Esophagus muscularis mucosa (tissue), 4 donors: ENCODE data around the gene TMEM263. TPM values are rescaled to one million over a fixed set of nuclear protein-coding genes. Genes with fewer than 3 reads are reported as not detected.

Experiments
- DNase-seq: peaks from one replicate; pipeline ENCODE4 v3.0.0-alpha.2; 2017; ENCODE audit errors: extremely low spot score
- H3K27ac ChIP-seq, 4 donors: fragments of 200-600 bp; sonication (generic); replicated peaks in 1 of 4; 1 replicate in 3 of 4; 2 replicates in 1 of 4; pipeline ENCODE4 v1.5.1; 2016 to 2019; ENCODE audit warnings: mild to moderate bottlenecking in 1 of 4
- H3K27me3 ChIP-seq, 4 donors: fragments of 200-600 bp; sonication (generic); one replicate each; pipeline versions ENCODE4 v1.5.1 to v1.6.0; 2016 to 2019
- H3K36me3 ChIP-seq, 4 donors: fragments of 200-600 bp; sonication (generic); one replicate each; pipeline ENCODE4 v1.5.1; 2016 to 2019
- H3K4me1 ChIP-seq, 4 donors: fragments of 200-600 bp; sonication (generic); one replicate each; pipeline ENCODE4 v1.5.1; 2016 to 2019
- H3K4me3 ChIP-seq, 4 donors: fragments of 200-600 bp; sonication (generic); 1 replicate in 2 of 4; 2 replicates in 2 of 4; pipeline ENCODE4 v1.5.1; 2016 to 2019; ENCODE audit warnings: mild to moderate bottlenecking in 4 of 4, moderate library complexity in 1 of 4
- H3K9me3 ChIP-seq, 4 donors: fragments of 200-600 bp; sonication (generic); 1 replicate in 3 of 4; 2 replicates in 1 of 4; pipeline ENCODE4 v1.5.1; 2016 to 2019
- EP300 ChIP-seq: sonication (generic); formaldehyde crosslinking; IDR thresholded peaks from one replicate; pipeline ENCODE4 v1.6.1; 2017; ENCODE audit warnings: antibody characterized with exemption
- POLR2A ChIP-seq: fragments of 450-650 bp; IDR thresholded peaks from one replicate; pipeline ENCODE4 v1.6.1; 2017; ENCODE audit warnings: antibody characterized with exemption, moderate library complexity, mild to moderate bottlenecking, low read depth
- POLR2AphosphoS5 ChIP-seq, 2 donors: sonication (generic); formaldehyde crosslinking; IDR thresholded peaks; one replicate each; pipeline ENCODE4 v1.6.1; 2017; ENCODE audit warnings: antibody characterized with exemption in 2 of 2
- WGBS: methylation state at CpG from one replicate; pipeline ENCODE4 v1.1.5; 2018; 5-methylcytosine and 5-hydroxymethylcytosine counted together
- intact Hi-C: fragments of 100-400 bp; cut with DNase I; formaldehyde crosslinking; loops from one replicate; pipeline ENCODE4 v1.15.1; 2023
- total RNA-seq, 4 donors: library from RNA; depleted of rRNA; stranded (reverse); fragments of >200 nt; gene quantifications; one replicate each; pipeline versions ENCODE4 v1.1.0 to v1.2.1, GENCODE V29; 2016
- TF ChIP-seq, protein P1 (sequence below), 3 experiments: fragments of 200-600 bp in 2 of 3; fragments of 450-650 bp in 1 of 3; sonication (generic) in 2 of 3; IDR thresholded peaks; one replicate each; pipeline ENCODE4 v1.5.1; 2017 to 2019; ENCODE audit warnings: antibody characterized with exemption in 3 of 3, mild to moderate bottlenecking in 2 of 3, moderate library complexity in 1 of 3

TMEM263 gene
- total RNA-seq, 4 donors from 2014 or later: 31.1 to 39.9 (median 34.5) TPM

DNA sequence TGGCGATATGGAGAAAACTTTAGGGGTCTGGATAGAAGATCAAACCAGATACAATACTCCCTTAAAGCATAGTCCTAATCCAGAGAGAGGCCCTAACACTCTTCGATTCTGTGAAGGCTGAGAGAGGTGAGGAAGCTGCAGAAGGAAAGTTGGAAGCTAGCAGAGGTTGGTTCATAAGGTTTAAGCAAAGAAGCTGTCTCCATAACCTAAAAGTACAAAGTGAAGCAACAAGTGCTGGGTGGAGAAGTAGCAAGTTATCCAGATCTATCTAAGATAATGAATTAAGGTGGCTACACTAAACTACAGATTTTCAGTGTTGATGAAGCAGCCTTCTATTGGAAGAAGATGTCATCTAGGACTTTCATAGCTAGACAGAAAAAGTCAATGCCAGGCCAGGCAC, 55.8 kb downstream of the TMEM263 start:
- intact Hi-C loops: no loop called here
- H3K36me3 ChIP-seq: no peaks in the 10 kb centered on the region

DNA sequence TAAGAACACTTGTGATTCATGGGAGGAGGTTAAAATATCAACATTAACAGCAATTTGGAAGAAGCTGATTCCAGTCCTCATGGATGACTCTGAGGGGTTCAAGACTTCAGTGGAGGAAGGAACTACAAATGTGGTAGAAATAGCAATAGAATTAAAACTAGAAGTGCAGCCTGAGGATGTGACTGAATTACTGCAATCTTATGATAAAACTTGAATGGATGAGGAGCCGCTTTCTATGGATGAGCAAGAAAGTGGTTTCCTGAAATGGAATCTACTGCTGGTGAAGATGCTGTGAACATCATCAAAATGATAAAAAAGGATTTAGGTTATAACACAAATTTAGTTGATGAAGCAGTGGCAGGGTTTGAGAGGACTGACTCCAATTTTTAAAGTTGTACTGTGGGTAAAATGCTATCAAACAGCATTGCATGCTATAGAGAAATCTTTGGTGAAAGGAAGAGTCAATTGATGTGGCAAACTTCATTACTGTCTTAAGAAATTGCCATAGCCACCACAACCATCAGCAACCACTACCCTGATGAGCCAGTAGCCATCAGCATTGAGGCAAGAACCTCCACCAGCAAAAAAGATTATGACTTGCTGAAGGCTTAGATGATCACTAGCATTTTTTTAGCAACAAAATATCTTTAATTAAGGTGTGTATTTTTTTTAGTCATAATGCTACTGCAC, 57.2 kb downstream of the TMEM263 start:
- no peaks in the 10 kb centered on the region for H3K9me3 ChIP-seq
- TF ChIP-seq POLR2A: no peak
- no peak for TF ChIP-seq EP300
- TF ChIP-seq POLR2AphosphoS5 (IDR thresholded peaks at IDR 0.05): no peak
- TF ChIP-seq, protein P1, sequence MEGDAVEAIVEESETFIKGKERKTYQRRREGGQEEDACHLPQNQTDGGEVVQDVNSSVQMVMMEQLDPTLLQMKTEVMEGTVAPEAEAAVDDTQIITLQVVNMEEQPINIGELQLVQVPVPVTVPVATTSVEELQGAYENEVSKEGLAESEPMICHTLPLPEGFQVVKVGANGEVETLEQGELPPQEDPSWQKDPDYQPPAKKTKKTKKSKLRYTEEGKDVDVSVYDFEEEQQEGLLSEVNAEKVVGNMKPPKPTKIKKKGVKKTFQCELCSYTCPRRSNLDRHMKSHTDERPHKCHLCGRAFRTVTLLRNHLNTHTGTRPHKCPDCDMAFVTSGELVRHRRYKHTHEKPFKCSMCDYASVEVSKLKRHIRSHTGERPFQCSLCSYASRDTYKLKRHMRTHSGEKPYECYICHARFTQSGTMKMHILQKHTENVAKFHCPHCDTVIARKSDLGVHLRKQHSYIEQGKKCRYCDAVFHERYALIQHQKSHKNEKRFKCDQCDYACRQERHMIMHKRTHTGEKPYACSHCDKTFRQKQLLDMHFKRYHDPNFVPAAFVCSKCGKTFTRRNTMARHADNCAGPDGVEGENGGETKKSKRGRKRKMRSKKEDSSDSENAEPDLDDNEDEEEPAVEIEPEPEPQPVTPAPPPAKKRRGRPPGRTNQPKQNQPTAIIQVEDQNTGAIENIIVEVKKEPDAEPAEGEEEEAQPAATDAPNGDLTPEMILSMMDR (IDR thresholded peaks at IDR 0.05): no peak
- peaks cover 0 to 14% (median 3%) of the 10 kb centered on the region in 4 donors for H3K4me1 ChIP-seq
- H3K27me3 ChIP-seq: no peaks in the 10 kb centered on the region
- WGBS: 97% methylated on average over 1 of the region's 1 CpG
- peaks cover 0 to 7% (median 0%) of the 10 kb centered on the region in 4 donors for H3K36me3 ChIP-seq
- no peak for DNase-seq
- no peak overlapping the region for H3K27ac ChIP-seq
- H3K4me3 ChIP-seq: no peak overlapping the region
- intact Hi-C loops: no loop called here

More for the DNA sequence above, 55.8 kb downstream of the TMEM263 start:
- H3K4me3 ChIP-seq: no peak overlapping the region
- no peaks in the 10 kb centered on the region for H3K9me3 ChIP-seq
- DNase-seq: no peak
- 90% methylated on average over 2 of the region's 2 CpGs for WGBS
- peaks cover 0 to 14% (median 3%) of the 10 kb centered on the region in 4 donors for H3K4me1 ChIP-seq
- TF ChIP-seq, protein P1 (IDR thresholded peaks at IDR 0.05): no peak
- TF ChIP-seq EP300 (no peak), POLR2AphosphoS5 (IDR thresholded peaks at IDR 0.05) (no peak), POLR2A (no peak)
- no peaks in the 10 kb centered on the region for H3K27me3 ChIP-seq
- no peak overlapping the region for H3K27ac ChIP-seq

DNA sequence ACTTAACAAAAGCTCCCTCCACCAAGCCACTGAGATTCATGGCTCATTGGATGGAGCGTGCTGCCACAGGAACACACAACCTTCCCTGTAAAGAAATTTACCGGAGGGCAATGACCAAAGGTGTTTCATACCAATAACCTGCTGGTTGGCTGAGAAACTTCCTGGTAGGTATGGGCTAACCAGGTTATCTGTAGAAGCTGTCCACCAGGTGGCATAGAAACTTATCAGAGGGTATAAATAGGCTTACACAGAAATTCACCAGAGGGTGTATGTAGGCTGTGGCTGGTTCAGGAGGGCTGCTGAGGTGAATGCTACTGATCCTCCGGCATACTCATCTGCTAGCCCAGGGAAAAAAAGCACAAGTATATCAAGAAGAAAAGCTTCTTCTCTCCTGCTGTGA, 58.3 kb downstream of the TMEM263 start:
- no peak for TF ChIP-seq POLR2A
- no peak for TF ChIP-seq POLR2AphosphoS5 (IDR thresholded peaks at IDR 0.05)
- TF ChIP-seq EP300: no peak
- TF ChIP-seq, protein P1 (IDR thresholded peaks at IDR 0.05): no peak
- Histone ChIP-seq H3K36me3 (peaks cover 0 to 7% (median 0%) of the 10 kb centered on the region in 4 donors), H3K27me3 (no peaks in the 10 kb centered on the region), H3K9me3 (no peaks in the 10 kb centered on the region), H3K27ac (no peak overlapping the region), H3K4me1 (peaks cover 0 to 14% (median 3%) of the 10 kb centered on the region in 4 donors), H3K4me3 (no peak overlapping the region)
- WGBS: 90% methylated on average over 3 of the region's 3 CpGs
- intact Hi-C loops: no loop called here
- DNase-seq: no peak

DNA sequence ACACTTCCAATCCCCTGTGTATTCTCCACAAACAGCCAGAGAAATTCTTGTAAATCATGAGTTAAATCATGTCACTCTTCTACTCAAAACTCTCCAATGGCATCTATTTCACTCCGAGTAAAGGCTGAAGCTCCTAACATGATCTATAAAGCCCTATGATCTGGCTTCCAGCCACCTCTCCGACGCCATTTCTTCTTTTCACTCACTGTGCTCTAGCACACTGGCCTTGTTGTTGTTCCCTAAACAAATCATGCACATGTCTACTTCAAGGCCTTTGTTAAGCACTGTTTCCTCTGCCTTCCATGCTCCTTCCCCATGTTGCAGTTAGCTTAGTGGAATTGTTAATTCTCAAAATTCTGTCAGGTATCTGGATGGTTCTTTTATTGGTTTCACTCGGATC, 61.3 kb downstream of the TMEM263 start:
- H3K27me3 ChIP-seq: no peaks in the 10 kb centered on the region
- H3K27ac ChIP-seq: no peak overlapping the region
- TF ChIP-seq POLR2AphosphoS5 (IDR thresholded peaks at IDR 0.05): no peak
- no peak for TF ChIP-seq POLR2A
- TF ChIP-seq, protein P1 (IDR thresholded peaks at IDR 0.05): no peak
- no peak for TF ChIP-seq EP300
- DNase-seq: no peak
- intact Hi-C loops: no loop called here
- H3K4me1 ChIP-seq: peaks cover 0 to 7% (median 3%) of the 10 kb centered on the region in 4 donors
- no peaks in the 10 kb centered on the region for H3K9me3 ChIP-seq
- peaks cover 0 to 12% (median 3%) of the 10 kb centered on the region in 4 donors for H3K36me3 ChIP-seq
- H3K4me3 ChIP-seq: no peak overlapping the region
- WGBS: 90% methylated on average over 4 of the region's 4 CpGs
